ENCODE data around the gene THYN1.

DNA sequence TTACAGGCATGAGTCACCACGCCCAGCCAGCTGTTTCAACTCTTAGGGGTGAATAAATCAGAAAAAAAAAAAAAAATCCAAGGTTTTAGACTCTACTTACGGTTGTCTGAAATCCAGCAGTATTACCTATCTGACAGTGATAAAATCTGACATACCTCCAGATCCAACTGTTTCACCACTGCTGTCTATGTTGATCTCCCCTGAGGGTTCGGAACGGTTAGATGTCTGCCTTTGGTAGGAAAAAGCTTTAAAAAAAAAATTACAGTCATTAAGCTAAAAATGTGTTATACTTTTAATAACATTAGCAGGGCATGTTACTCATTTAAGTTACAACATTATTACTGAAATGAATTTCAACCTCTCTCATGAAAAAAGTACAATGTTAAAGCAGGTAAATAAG is 50.5 kb downstream of the THYN1 start:
- TF ChIP-seq CTCF (IDR thresholded peaks at IDR 0.05) (no peak), POLR2A (IDR thresholded peaks at IDR 0.05) (no peak)

All from heart left ventricle (tissue), 13 donors.